A673 (cell line): ENCODE data around the gene GALNT13. TPM values are rescaled to one million over a fixed set of nuclear protein-coding genes. Genes with fewer than 3 reads are reported as not detected.
A peak's percentile ranks its signal among the peaks of the same experiment; 100 is the strongest.

ENCODE experiments used
- BruUV-seq: library from RNA; stranded (reverse); fragments of 400-500 nt; replicated peaks from 2 replicates; lab custom pipeline; 2021; lab: Mats Ljungman, UMichigan
- CTCF ChIA-PET: fragments of 300-600 bp; sonication (Branson Sonifier 250); formaldehyde crosslinking; loops from one replicate; lab custom pipeline; 2022; ENCODE audit warnings: antibody characterized with exemption; lab: Charles Lee
- POLR2A ChIA-PET: fragments of 300-600 bp; sonication (Branson Sonifier 250); formaldehyde crosslinking; loops from one replicate; lab custom pipeline; 2022; ENCODE audit warnings: antibody characterized with exemption; ENCODE audit not compliant: low non-redundant PET; lab: Charles Lee
- DNase-seq: peaks from one replicate; pipeline ENCODE4 v3.0.0-alpha.2; 2015; ENCODE audit warnings: low spot score
- H3K27ac ChIP-seq: fragments of 200-600 bp; sonication (generic); 2 replicates; pipeline ENCODE4 v1.5.1; 2016; ENCODE audit warnings: mixed run types, low read depth, mild to moderate bottlenecking, mixed read lengths, antibody characterized with exemption, low read length; ENCODE audit not compliant: poor library complexity, severe bottlenecking
- H3K27me3 ChIP-seq: fragments of 200-600 bp; sonication (generic); replicated peaks from 2 replicates; pipeline ENCODE4 v1.6.1; 2017; ENCODE audit warnings: mixed run types, low read depth, mild to moderate bottlenecking, mixed read lengths, antibody characterized with exemption, low read length; ENCODE audit not compliant: insufficient read depth, poor library complexity
- H3K36me3 ChIP-seq: fragments of 200-600 bp; sonication (generic); 2 replicates; pipeline ENCODE4 v1.6.1; 2016; ENCODE audit warnings: mixed run types, mild to moderate bottlenecking, mixed read lengths, antibody characterized with exemption, low read length; ENCODE audit not compliant: insufficient read depth, poor library complexity, severe bottlenecking
- H3K4me1 ChIP-seq: fragments of 200-600 bp; sonication (generic); 2 replicates; pipeline ENCODE4 v1.6.1; 2017; ENCODE audit warnings: mixed run types, mild to moderate bottlenecking, mixed read lengths, antibody characterized with exemption, low read length; ENCODE audit not compliant: insufficient read depth, poor library complexity, severe bottlenecking
- H3K4me3 ChIP-seq: fragments of 200-600 bp; sonication (generic); 2 replicates; pipeline ENCODE4 v1.5.1; 2016; ENCODE audit warnings: low read depth, mixed run types, mild to moderate bottlenecking, mixed read lengths, low read length; ENCODE audit not compliant: poor library complexity, severe bottlenecking
- H3K9me3 ChIP-seq: fragments of 200-600 bp; sonication (generic); 2 replicates; pipeline ENCODE4 v1.6.1; 2016; ENCODE audit warnings: mixed run types, low read depth, mild to moderate bottlenecking, mixed read lengths, antibody characterized with exemption, low read length; ENCODE audit not compliant: poor library complexity, severe bottlenecking
- CTCF ChIP-seq: fragments of 300-800, 200-600 bp; sonication (generic); conservative IDR thresholded peaks from 2 replicates; pipeline ENCODE4 v1.5.1; 2017; ENCODE audit warnings: low read depth, mild to moderate bottlenecking, antibody characterized with exemption, low read length, moderate library complexity, mixed read lengths
- EZH2 ChIP-seq: fragments of 200-600 bp; sonication (generic); IDR thresholded peaks from 2 replicates; pipeline ENCODE4 v1.6.1; 2017; ENCODE audit warnings: borderline replicate concordance, low read depth, mild to moderate bottlenecking, mixed read lengths, antibody characterized with exemption, low read length; ENCODE audit not compliant: poor library complexity, severe bottlenecking
- intact Hi-C: fragments of 100-400 bp; cut with micrococcal nuclease; formaldehyde crosslinking; loops from one replicate; pipeline ENCODE4 v1.10.0; 2022; ENCODE audit not compliant: unreplicated experiment
- total RNA-seq: library from RNA; stranded (reverse); gene quantifications from 2 replicates; pipeline ENCODE4 v1.2.3, GENCODE V29; 2021

The GALNT13 gene
- total RNA-seq, 1 experiment from 2014 or later, result not detected

DNA sequence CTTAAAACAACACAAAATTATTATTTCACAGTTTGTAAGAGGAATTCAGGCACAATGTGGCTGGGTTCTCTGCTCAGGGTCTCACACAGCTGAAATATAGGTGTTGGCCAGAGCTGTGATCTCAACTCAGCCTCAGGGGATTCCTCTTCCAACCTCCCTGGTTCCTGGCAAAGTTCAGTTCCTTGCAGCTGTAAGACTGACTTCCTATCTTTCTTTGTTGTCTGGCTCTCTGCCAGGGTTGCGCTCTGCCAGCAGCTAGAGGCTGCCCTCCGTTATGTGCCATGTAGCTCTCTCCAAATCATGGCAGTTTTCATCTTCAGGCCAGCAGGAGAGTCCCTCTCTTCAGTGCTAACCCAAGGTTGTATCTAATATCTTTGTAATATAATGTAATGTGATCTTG, 554.3 kb downstream of the GALNT13 start:
- intact Hi-C loops, result no loop called here
- Histone ChIP-seq H3K27me3 (peaks cover 9% of the 10 kb centered on the region), H3K4me3 (no peak overlapping the region), H3K9me3 (no peaks in the 10 kb centered on the region), H3K4me1 (no peaks in the 10 kb centered on the region), H3K36me3 (no peaks in the 10 kb centered on the region), H3K27ac (no peak overlapping the region)
- POLR2A ChIA-PET, result no interaction called here
- no TSS peak for BruUV-seq
- CTCF ChIA-PET, result no interaction called here
- peak; percentile 58 for DNase-seq
- TF ChIP-seq CTCF, result no peak
- TF ChIP-seq EZH2, result no peak

- BruUV-seq, result no TSS peak
- intact Hi-C loops, result no loop called here
- Histone ChIP-seq H3K27me3 (peaks cover 9% of the 10 kb centered on the region), H3K36me3 (no peaks in the 10 kb centered on the region), H3K4me1 (no peaks in the 10 kb centered on the region), H3K4me3 (no peak overlapping the region), H3K9me3 (no peaks in the 10 kb centered on the region), H3K27ac (no peak overlapping the region)
- TF ChIP-seq CTCF (no peak), EZH2 (no peak)
- DNase-seq, result no peak
- ChIA-PET CTCF (no interaction called here), POLR2A (no interaction called here)
Measured at GRCh38 chr2:154427453-154427852, 555.7 kb downstream of the GALNT13 start.

DNA sequence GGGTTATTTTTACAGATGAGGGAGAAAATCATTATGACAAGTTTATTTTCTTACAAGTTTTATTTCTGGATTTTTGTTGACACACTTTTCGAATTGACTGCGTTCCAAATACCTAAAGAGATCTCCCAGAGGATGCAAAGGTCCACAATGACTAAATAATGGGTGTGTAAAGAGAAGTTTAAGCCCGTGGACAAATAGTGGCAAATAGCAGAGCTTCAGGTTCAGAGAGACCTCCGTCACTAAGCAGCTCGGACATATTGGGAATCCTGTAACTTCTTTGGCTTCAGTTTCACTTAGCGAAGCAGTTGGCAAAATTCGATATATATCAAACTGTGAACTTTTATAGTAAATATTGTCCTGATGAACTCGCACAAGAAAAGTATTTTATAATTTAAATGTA, 556.3 kb downstream of the GALNT13 start:
- Histone ChIP-seq H3K9me3 (no peaks in the 10 kb centered on the region), H3K27me3 (peaks cover 9% of the 10 kb centered on the region), H3K36me3 (no peaks in the 10 kb centered on the region), H3K4me3 (no peak overlapping the region), H3K27ac (no peak overlapping the region), H3K4me1 (no peaks in the 10 kb centered on the region)
- DNase-seq, result no peak
- ChIA-PET POLR2A (no interaction called here), CTCF (no interaction called here)
- intact Hi-C loops, result no loop called here
- BruUV-seq, result no TSS peak
- no peak for TF ChIP-seq CTCF
- no peak for TF ChIP-seq EZH2
